ENCODE results near the gene THSD8. TPM values are rescaled to one million over a fixed set of nuclear protein-coding genes. Genes with fewer than 3 reads are reported as not detected.

Gene THSD8
- total and polyA plus RNA-seq, 2 of the 8 experiments (the other 6 are each of a cell fraction or from before 2014, with no cell fraction given): 8.2 to 42.3 TPM

GRCh38 chr19:12800923-12801465 is 875 bp upstream of the THSD8 start:
- Histone ChIP-seq H2BK20ac (ENCODE audit: low read length) (no peak overlapping the region), H4K20me1 (replicated peaks in 1 of 2; ENCODE audit: control insufficient read depth in 1 of 2, insufficient read depth in 2 of 2, low read length in 2 of 2) (peaks cover 0 to 6% of the 10 kb centered on the region in 2 experiments), H3K4ac (replicated peaks; ENCODE audit: insufficient read length, low read depth, low read length) (peak overlapping the region; percentile 40), H2BK12ac (ENCODE audit: low read depth, low read length) (0 out of 2 replicates have a peak overlapping the region, but pooled peaks have one; percentile 27), H3K9me3 (ENCODE audit: insufficient read depth in 2 of 2, low read depth in 1 of 2, low read length in 1 of 2) (no peaks in the 10 kb centered on the region), H3K79me2 (ENCODE audit: control insufficient read depth in 1 of 2, insufficient read depth in 2 of 2, low read length in 2 of 2) (peaks cover 0 to 12% of the 10 kb centered on the region in 2 experiments; a peak in 2 of 4 replicates), H2AK5ac (ENCODE audit: low read depth, low read length) (peak overlapping the region; percentile 45; the same call in 1 of the 2 replicates), H3K4me3 (ENCODE audit: extremely low read depth in 1 of 4, insufficient read depth in 2 of 4, low read depth in 3 of 4, low read length in 4 of 4) (peak overlapping the region; percentile 85 to 98 (median 97)), H4K8ac (ENCODE audit: extremely low read depth, insufficient read depth, low read length) (peak overlapping the region; percentile 94; the same call in 1 of the 2 replicates), H3K23me2 (ENCODE audit: low read depth, low read length) (peaks cover 14% of the 10 kb centered on the region; the same call in 1 of the 2 replicates), H3K36me3 (ENCODE audit: control insufficient read depth in 2 of 4, insufficient read depth in 4 of 4, low read length in 3 of 4) (peaks cover 8 to 19% (median 14%) of the 10 kb centered on the region in 4 experiments; a peak in 7 of 8 replicates), H3K4me2 (ENCODE audit: insufficient read depth in 1 of 2, low read depth in 2 of 2, low read length in 2 of 2) (peak overlapping the region; percentile 91 to 92), H3K79me1 (ENCODE audit: low read depth, low read length) (peaks cover 7% of the 10 kb centered on the region), H2AFZ (ENCODE audit: low read length) (no peak overlapping the region), H3K9ac (replicated peaks in 1 of 4; ENCODE audit: extremely low read depth in 1 of 4, low read depth in 3 of 4, low read length in 3 of 4) (peak overlapping the region; percentile 67 to 84 (median 81); a peak in 6 of 7 replicates), H3K14ac (ENCODE audit: insufficient read length) (no peak overlapping the region), H2BK5ac (ENCODE audit: low read depth, low read length) (peak overlapping the region; percentile 82), H3K23ac (ENCODE audit: insufficient read length) (no peak overlapping the region), H2BK15ac (ENCODE audit: low read length) (peak overlapping the region; percentile 61; the same call in 1 of the 2 replicates), H3K27me3 (replicated peaks in 1 of 4; ENCODE audit: control insufficient read depth in 3 of 4, extremely low read depth in 1 of 4, insufficient read depth in 3 of 4, low read length in 3 of 4) (peaks cover 0 to 4% (median under 1%) of the 10 kb centered on the region in 4 experiments; a peak in 2 of 7 replicates), H2BK120ac (replicated peaks; ENCODE audit: low read depth, low read length) (no peak overlapping the region), H4K5ac (ENCODE audit: insufficient read length, low read depth, low read length) (no peak overlapping the region), H3K56ac (replicated peaks; ENCODE audit: insufficient read length, low read depth, low read length) (peak overlapping the region; percentile 20), H3K18ac (ENCODE audit: extremely low read depth, low read length) (peak overlapping the region; percentile 88; the same call in 1 of the 2 replicates), H4K91ac (replicated peaks; ENCODE audit: insufficient read length, low read length) (peak overlapping the region; percentile 95), H3K4me1 (replicated peaks in 1 of 4; ENCODE audit: control insufficient read depth in 3 of 4, insufficient read depth in 4 of 4, low read length in 3 of 4) (peaks cover 2 to 19% (median 11%) of the 10 kb centered on the region in 4 experiments; a peak in 6 of 7 replicates), H3K27ac (ENCODE audit: low read depth, low read length) (no peak overlapping the region; the same call in 1 of the 2 replicates)
- DNase-seq (ENCODE audit: low read depth in 1 of 2, low spot score in 2 of 2) (no peak), FAIRE-seq (no peak)
- ChIA-PET CTCF (ENCODE audit: partially characterized antibody) (interaction anchor here (0.8 to 17.9 kb wide), 8 partner anchors 12 to 164 kb away, joined by 3 to 288 read pairs (median 6); no protein-coding TSS in a partner anchor), POLR2A (ENCODE audit: partially characterized antibody) (interaction anchor here (0.8 to 15.2 kb wide), 10 partner anchors 9 to 105 kb away, joined by 3 to 317 read pairs (median 4); partner anchors contain the start of genes FBXW9, HOOK2, JUNB and TRIR)
- TF ChIP-seq SP1 (IDR thresholded peaks at IDR 0.05; ENCODE audit: low read depth, low read length) (no peak), SIN3A (conservative IDR thresholded peaks at IDR 0.05 in 1 of 2, IDR thresholded peaks at IDR 0.05 in 1 of 2; ENCODE audit: low read depth in 1 of 2, low read length in 2 of 2) (0 out of 4 replicates have a peak, but pooled peaks of 1 of the 2 experiments have one; percentile 36)
- 11% methylated on average over 38 of the region's 38 CpGs; no CpG with 5 or more reads in 1 of the 2 experiments for WGBS, 2 experiments (ENCODE audit: extremely low coverage in 1 of 2, insufficient coverage in 1 of 2, insufficient read length in 1 of 2, insufficient replicate concordance in 2 of 2, low coverage in 1 of 2, low lambda C conversion rate in 2 of 2, missing lambda C conversion rate in 1 of 2)

Measured in H1 (cell line).